MM.1S (cell line): Measurements from ENCODE around the gene PPP2R5B.
A peak's percentile ranks its signal among the peaks of the same experiment; 100 is the strongest.

ENCODE experiments used
- DNase-seq: peaks from one replicate; pipeline ENCODE4 v3.0.0-alpha.2; 2015
- H2AFZ ChIP-seq: fragments of 300-600 bp; sonication (generic); 2 replicates; pipeline ENCODE4 v1.6.0; 2016; ENCODE audit warnings: antibody characterized with exemption, low read length
- H3F3A ChIP-seq: fragments of 300-600 bp; sonication (generic); 2 replicates; pipeline ENCODE4 v1.6.1; 2016; ENCODE audit warnings: mild to moderate bottlenecking, antibody characterized with exemption, low read length, moderate library complexity, mixed read lengths; ENCODE audit not compliant: insufficient read depth
- H3K27ac ChIP-seq: fragments of 300-600 bp; sonication (generic); 2 replicates; pipeline ENCODE4 v1.5.1; 2016; ENCODE audit warnings: mild to moderate bottlenecking, low read length
- H3K27me3 ChIP-seq: fragments of 300-600 bp; sonication (generic); replicated peaks from 2 replicates; pipeline ENCODE4 v1.6.0; 2016; ENCODE audit warnings: low read length; ENCODE audit not compliant: insufficient read depth
- H3K36me3 ChIP-seq: fragments of 300-600 bp; sonication (generic); replicated peaks from 2 replicates; pipeline ENCODE4 v1.6.1; 2016; ENCODE audit warnings: mild to moderate bottlenecking, low read length, mixed read lengths; ENCODE audit not compliant: insufficient read depth
- H3K4me1 ChIP-seq: fragments of 300-600 bp; sonication (generic); 2 replicates; pipeline ENCODE4 v1.6.1; 2016; ENCODE audit warnings: low read length, mixed read lengths
- H3K4me2 ChIP-seq: fragments of 300-600 bp; sonication (generic); 2 replicates; pipeline ENCODE4 v1.6.0; 2016; ENCODE audit warnings: low read depth, low read length
- H3K4me3 ChIP-seq: fragments of 300-600 bp; sonication (generic); 2 replicates; pipeline ENCODE4 v1.5.1; 2016; ENCODE audit warnings: low read length, mixed read lengths
- H3K79me2 ChIP-seq: fragments of 300-600 bp; sonication (generic); 2 replicates; pipeline ENCODE4 v1.6.1; 2016; ENCODE audit warnings: mixed run types, low read length, mixed read lengths
- H3K9ac ChIP-seq: fragments of 300-600 bp; sonication (generic); 2 replicates; pipeline ENCODE4 v1.6.1; 2016; ENCODE audit warnings: low read length, mixed read lengths
- H3K9me2 ChIP-seq: fragments of 300-600 bp; sonication (generic); replicated peaks from 2 replicates; pipeline ENCODE4 v1.6.1; 2016; ENCODE audit warnings: mild to moderate bottlenecking, low read length, mixed read lengths; ENCODE audit not compliant: insufficient read depth
- H3K9me3 ChIP-seq: fragments of 300-600 bp; sonication (generic); replicated peaks from 2 replicates; pipeline ENCODE4 v1.6.1; 2016; ENCODE audit warnings: mild to moderate bottlenecking, low read length, mixed read lengths; ENCODE audit not compliant: insufficient read depth
- H4K20me1 ChIP-seq: fragments of 300-600 bp; sonication (generic); 2 replicates; pipeline ENCODE4 v1.6.1; 2016; ENCODE audit warnings: mild to moderate bottlenecking, low read length, moderate library complexity, mixed read lengths; ENCODE audit not compliant: insufficient read depth
- EZH2 ChIP-seq: fragments of 300-600 bp; sonication (generic); optimal IDR thresholded peaks from 2 replicates; pipeline ENCODE3; 2017; ENCODE audit warnings: low read depth, mild to moderate bottlenecking, antibody characterized with exemption, low read length, mixed read lengths
- EZH2phosphoT487 ChIP-seq: fragments of 300-600 bp; sonication (generic); IDR thresholded peaks from 2 replicates; pipeline ENCODE4 v1.6.1; 2018; ENCODE audit warnings: antibody characterized with exemption, low read length
- TF ChIP-seq, protein P1 (sequence below): fragments of 300-600 bp; sonication (generic); IDR thresholded peaks from 2 replicates; pipeline ENCODE4 v1.5.1; 2016; ENCODE audit warnings: antibody characterized with exemption, low read length, mixed read lengths

The PPP2R5B gene

DNA sequence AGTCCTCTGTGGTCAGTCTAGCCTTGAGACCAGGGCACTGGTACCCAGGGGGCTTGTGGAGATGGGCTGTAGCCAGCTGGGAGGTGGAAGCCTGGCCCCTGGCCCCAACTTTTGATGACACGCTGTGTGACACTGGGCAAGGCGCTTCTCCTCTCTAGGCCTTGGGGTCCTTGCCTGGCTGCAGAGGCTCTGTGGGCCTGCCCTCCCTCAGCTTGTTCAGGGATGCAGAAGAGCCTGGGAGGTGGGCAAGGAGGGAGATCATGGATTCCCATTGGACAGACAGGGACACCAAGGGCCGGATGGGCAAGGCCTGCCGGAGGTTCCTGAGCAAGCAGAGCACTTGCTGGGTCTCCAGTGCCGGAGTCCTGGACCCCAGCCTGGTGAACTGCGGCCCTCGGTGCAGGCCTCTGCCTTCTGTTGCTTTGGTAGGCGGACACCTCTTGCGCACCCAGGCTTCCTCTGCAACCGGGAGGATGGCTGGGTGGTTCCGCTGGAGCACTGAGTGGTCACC lies 1.3 kb upstream of the PPP2R5B start:
- no peak for DNase-seq
- H3K9me3 ChIP-seq: no peaks in the 10 kb centered on the region
- H3K36me3 ChIP-seq: no peaks in the 10 kb centered on the region
- no peak overlapping the region for H3K9ac ChIP-seq
- no peak overlapping the region for H3K27ac ChIP-seq
- 0 out of 2 replicates have a peak overlapping the region, but pooled peaks have one; percentile 97 for H3K4me2 ChIP-seq
- H3K79me2 ChIP-seq: no peaks in the 10 kb centered on the region
- H4K20me1 ChIP-seq: no peaks in the 10 kb centered on the region
- H3K9me2 ChIP-seq: no peaks in the 10 kb centered on the region
- no peak overlapping the region for H3K4me3 ChIP-seq
- H3F3A ChIP-seq: no peaks in the 10 kb centered on the region
- TF ChIP-seq EZH2 (no peak), EZH2phosphoT487 (no peak)
- TF ChIP-seq, protein P1, sequence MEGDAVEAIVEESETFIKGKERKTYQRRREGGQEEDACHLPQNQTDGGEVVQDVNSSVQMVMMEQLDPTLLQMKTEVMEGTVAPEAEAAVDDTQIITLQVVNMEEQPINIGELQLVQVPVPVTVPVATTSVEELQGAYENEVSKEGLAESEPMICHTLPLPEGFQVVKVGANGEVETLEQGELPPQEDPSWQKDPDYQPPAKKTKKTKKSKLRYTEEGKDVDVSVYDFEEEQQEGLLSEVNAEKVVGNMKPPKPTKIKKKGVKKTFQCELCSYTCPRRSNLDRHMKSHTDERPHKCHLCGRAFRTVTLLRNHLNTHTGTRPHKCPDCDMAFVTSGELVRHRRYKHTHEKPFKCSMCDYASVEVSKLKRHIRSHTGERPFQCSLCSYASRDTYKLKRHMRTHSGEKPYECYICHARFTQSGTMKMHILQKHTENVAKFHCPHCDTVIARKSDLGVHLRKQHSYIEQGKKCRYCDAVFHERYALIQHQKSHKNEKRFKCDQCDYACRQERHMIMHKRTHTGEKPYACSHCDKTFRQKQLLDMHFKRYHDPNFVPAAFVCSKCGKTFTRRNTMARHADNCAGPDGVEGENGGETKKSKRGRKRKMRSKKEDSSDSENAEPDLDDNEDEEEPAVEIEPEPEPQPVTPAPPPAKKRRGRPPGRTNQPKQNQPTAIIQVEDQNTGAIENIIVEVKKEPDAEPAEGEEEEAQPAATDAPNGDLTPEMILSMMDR: no peak
- H3K27me3 ChIP-seq: no peaks in the 10 kb centered on the region
- H2AFZ ChIP-seq: peak overlapping the region; percentile 99
- H3K4me1 ChIP-seq: no peaks in the 10 kb centered on the region

DNA sequence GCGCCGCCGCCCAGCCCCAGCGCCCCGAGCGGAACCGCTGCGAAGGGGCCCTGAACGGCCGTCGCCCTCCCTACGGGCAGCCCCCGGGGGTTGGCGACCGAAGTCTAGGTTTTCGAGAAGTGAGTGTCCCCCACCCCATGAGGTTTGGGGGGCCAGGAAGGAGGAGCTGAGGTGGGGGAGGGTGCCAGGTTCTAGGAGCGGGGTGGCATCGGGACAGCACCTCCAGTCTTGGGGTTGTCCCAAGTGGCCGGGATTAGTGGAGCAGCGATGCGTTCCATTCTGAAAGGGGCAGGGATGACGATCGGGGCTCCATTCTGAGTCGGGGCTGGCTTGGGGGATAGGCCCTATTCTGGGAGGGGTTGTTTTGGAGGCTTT lies 408 bp downstream of the PPP2R5B start:
- TF ChIP-seq, protein P1: no peak
- TF ChIP-seq EZH2phosphoT487: no peak
- no peak for TF ChIP-seq EZH2
- DNase-seq: no peak
- Histone ChIP-seq H3K4me1 (no peaks in the 10 kb centered on the region), H3K4me2 (peak overlapping the region; percentile 97), H3K27ac (no peak overlapping the region), H3K9me2 (no peaks in the 10 kb centered on the region), H4K20me1 (no peaks in the 10 kb centered on the region), H2AFZ (peak overlapping the region; percentile 99), H3K4me3 (peak overlapping the region; percentile 70), H3K27me3 (no peaks in the 10 kb centered on the region), H3F3A (no peaks in the 10 kb centered on the region), H3K9me3 (no peaks in the 10 kb centered on the region), H3K79me2 (no peaks in the 10 kb centered on the region), H3K9ac (peak overlapping the region; percentile 82), H3K36me3 (no peaks in the 10 kb centered on the region)

DNA sequence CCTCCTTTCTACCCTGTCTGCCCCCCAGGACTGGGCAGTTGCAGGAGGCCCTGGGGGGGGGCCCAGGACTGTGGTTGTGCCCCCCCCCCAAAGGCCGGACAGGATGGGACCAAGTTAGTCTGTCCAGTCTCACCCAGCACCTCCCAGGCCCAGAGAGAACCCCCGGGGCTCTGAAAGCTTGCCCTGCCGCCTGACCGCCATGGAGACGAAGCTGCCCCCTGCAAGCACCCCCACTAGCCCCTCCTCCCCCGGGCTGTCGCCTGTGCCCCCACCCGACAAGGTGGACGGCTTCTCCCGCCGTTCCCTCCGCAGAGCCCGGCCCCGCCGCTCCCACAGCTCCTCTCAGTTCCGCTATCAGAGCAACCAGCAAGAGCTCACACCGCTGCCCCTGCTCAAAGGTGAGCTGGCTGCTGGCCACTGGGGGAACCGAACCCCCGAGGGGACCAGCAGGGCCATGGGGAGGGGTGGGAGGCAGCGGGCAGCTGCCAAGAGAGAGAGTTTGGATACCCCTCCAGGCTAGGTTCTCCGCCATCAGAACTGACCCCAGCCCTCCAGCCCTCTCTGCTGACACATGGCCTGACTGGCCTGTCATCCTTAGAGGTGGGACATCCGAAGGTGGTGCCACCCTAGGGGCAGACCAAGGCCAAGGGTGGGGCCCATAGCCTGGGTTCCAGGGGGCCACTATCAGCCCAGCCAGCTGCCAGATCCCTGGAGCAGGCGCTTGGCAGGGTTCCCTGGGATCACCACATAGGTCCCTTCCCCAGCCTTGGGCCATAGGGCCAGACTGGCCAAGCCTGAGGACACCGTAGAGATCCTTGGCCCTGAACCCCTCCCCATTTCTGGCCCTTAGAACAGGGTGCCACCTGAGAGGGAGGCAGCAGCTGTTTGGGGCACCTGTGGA lies 1.3 kb downstream of the PPP2R5B start:
- no peaks in the 10 kb centered on the region for H3K9me3 ChIP-seq
- H3K27me3 ChIP-seq: no peaks in the 10 kb centered on the region
- no peak for DNase-seq
- no peak overlapping the region for H3K27ac ChIP-seq
- H3K36me3 ChIP-seq: no peaks in the 10 kb centered on the region
- peak overlapping the region; percentile 97; the same call in 1 of the 2 replicates for H3K4me2 ChIP-seq
- no peak overlapping the region for H2AFZ ChIP-seq
- H3K9me2 ChIP-seq: no peaks in the 10 kb centered on the region
- no peaks in the 10 kb centered on the region for H3F3A ChIP-seq
- no peak overlapping the region for H3K4me3 ChIP-seq
- no peaks in the 10 kb centered on the region for H4K20me1 ChIP-seq
- TF ChIP-seq EZH2 (no peak), EZH2phosphoT487 (no peak)
- TF ChIP-seq, protein P1: no peak
- H3K4me1 ChIP-seq: no peaks in the 10 kb centered on the region
- H3K79me2 ChIP-seq: no peaks in the 10 kb centered on the region
- H3K9ac ChIP-seq: no peak overlapping the region
